Measurements from ENCODE around the gene P2RY6.

- TF ChIP-seq EZH2 (IDR thresholded peaks at IDR 0.05; ENCODE audit: low read length) (no peak), CTCF (optimal IDR thresholded peaks at IDR 0.05 in 1 of 3, IDR thresholded peaks at IDR 0.05 in 1 of 3, conservative IDR thresholded peaks at IDR 0.05 in 1 of 3; ENCODE audit: extremely low read depth in 1 of 3, insufficient read depth in 2 of 3, low read length in 3 of 3) (no peak)
Measured at GRCh38 chr11:73321604-73322381, 49.7 kb downstream of the P2RY6 start.

Measured in keratinocyte (primary cell).